Measurements from ENCODE around the gene CARHSP1.

Gene CARHSP1

DNA sequence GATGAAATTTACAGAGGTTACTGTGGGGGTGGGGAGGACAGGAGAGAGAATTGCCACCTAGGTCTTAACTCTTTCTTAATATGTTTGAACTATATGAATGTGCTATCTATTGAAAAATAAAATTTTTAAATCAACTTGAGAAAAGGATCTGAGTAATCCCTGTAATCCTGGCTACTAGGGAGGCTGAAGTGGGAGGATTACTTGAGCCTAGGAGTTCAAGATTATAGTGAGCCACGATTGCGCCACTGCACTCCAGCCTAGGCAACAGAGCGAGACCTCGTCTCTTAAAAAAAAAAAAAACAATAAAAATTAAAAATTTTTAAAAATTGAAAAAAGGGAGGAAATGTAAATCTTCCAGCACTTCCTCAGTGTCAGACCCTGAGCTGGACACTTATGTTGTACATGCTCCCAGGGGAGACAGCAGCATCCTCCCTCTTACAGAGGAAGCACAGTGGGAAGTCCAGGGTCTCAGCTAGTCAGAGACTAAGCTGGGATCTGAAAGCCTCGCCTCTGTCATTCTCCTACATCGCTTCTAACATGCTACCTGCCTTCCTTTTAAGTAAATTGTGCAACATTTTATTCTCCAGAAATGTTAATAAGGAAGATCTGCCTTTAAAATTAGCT is 49.3 kb downstream of the CARHSP1 start:
- ATAC-seq = no peak
- TF ChIP-seq ZFP30 (CRISPR knock-in tag; IDR thresholded peaks at IDR 0.05) (no peak), RARB (CRISPR knock-in tag; IDR thresholded peaks at IDR 0.05) (no peak), SNAI2 (CRISPR knock-in tag; IDR thresholded peaks at IDR 0.05) (no peak), ARNTL (CRISPR knock-in tag; IDR thresholded peaks at IDR 0.05; ENCODE audit: borderline replicate concordance, low read depth) (no peak), ZFP3 (CRISPR knock-in tag; IDR thresholded peaks at IDR 0.05) (no peak), PPARA (CRISPR knock-in tag; IDR thresholded peaks at IDR 0.05; ENCODE audit: borderline replicate concordance) (no peak), ISL1 (CRISPR knock-in tag; IDR thresholded peaks at IDR 0.05) (no peak), ESRRG (CRISPR knock-in tag; IDR thresholded peaks at IDR 0.05) (no peak), BACH2 (CRISPR knock-in tag; IDR thresholded peaks at IDR 0.05; ENCODE audit: borderline replicate concordance) (no peak), GLIS3 (CRISPR knock-in tag; IDR thresholded peaks at IDR 0.05) (no peak), ZNF70 (CRISPR knock-in tag; IDR thresholded peaks at IDR 0.05) (no peak), TOX (CRISPR knock-in tag; IDR thresholded peaks at IDR 0.05; ENCODE audit: borderline replicate concordance) (no peak), OSR1 (CRISPR knock-in tag; IDR thresholded peaks at IDR 0.05) (no peak), ZNF565 (CRISPR knock-in tag; conservative IDR thresholded peaks at IDR 0.05; ENCODE audit: low read depth) (no peak)
- TF ChIP-seq, protein P1, sequence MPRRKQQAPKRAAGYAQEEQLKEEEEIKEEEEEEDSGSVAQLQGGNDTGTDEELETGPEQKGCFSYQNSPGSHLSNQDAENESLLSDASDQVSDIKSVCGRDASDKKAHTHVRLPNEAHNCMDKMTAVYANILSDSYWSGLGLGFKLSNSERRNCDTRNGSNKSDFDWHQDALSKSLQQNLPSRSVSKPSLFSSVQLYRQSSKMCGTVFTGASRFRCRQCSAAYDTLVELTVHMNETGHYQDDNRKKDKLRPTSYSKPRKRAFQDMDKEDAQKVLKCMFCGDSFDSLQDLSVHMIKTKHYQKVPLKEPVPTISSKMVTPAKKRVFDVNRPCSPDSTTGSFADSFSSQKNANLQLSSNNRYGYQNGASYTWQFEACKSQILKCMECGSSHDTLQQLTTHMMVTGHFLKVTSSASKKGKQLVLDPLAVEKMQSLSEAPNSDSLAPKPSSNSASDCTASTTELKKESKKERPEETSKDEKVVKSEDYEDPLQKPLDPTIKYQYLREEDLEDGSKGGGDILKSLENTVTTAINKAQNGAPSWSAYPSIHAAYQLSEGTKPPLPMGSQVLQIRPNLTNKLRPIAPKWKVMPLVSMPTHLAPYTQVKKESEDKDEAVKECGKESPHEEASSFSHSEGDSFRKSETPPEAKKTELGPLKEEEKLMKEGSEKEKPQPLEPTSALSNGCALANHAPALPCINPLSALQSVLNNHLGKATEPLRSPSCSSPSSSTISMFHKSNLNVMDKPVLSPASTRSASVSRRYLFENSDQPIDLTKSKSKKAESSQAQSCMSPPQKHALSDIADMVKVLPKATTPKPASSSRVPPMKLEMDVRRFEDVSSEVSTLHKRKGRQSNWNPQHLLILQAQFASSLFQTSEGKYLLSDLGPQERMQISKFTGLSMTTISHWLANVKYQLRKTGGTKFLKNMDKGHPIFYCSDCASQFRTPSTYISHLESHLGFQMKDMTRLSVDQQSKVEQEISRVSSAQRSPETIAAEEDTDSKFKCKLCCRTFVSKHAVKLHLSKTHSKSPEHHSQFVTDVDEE (CRISPR knock-in tag; IDR thresholded peaks at IDR 0.05) = no peak
- TF ChIP-seq, protein P2, sequence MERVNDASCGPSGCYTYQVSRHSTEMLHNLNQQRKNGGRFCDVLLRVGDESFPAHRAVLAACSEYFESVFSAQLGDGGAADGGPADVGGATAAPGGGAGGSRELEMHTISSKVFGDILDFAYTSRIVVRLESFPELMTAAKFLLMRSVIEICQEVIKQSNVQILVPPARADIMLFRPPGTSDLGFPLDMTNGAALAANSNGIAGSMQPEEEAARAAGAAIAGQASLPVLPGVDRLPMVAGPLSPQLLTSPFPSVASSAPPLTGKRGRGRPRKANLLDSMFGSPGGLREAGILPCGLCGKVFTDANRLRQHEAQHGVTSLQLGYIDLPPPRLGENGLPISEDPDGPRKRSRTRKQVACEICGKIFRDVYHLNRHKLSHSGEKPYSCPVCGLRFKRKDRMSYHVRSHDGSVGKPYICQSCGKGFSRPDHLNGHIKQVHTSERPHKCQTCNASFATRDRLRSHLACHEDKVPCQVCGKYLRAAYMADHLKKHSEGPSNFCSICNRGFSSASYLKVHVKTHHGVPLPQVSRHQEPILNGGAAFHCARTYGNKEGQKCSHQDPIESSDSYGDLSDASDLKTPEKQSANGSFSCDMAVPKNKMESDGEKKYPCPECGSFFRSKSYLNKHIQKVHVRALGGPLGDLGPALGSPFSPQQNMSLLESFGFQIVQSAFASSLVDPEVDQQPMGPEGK (CRISPR knock-in tag; IDR thresholded peaks at IDR 0.05; ENCODE audit: borderline replicate concordance) = no peak
- TF ChIP-seq, protein P3, sequence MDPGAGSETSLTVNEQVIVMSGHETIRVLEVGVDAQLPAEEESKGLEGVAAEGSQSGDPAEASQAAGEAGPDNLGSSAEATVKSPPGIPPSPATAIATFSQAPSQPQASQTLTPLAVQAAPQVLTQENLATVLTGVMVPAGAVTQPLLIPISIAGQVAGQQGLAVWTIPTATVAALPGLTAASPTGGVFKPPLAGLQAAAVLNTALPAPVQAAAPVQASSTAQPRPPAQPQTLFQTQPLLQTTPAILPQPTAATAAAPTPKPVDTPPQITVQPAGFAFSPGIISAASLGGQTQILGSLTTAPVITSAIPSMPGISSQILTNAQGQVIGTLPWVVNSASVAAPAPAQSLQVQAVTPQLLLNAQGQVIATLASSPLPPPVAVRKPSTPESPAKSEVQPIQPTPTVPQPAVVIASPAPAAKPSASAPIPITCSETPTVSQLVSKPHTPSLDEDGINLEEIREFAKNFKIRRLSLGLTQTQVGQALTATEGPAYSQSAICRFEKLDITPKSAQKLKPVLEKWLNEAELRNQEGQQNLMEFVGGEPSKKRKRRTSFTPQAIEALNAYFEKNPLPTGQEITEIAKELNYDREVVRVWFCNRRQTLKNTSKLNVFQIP (CRISPR knock-in tag; IDR thresholded peaks at IDR 0.05; ENCODE audit: borderline replicate concordance, low read depth) = no peak

DNA sequence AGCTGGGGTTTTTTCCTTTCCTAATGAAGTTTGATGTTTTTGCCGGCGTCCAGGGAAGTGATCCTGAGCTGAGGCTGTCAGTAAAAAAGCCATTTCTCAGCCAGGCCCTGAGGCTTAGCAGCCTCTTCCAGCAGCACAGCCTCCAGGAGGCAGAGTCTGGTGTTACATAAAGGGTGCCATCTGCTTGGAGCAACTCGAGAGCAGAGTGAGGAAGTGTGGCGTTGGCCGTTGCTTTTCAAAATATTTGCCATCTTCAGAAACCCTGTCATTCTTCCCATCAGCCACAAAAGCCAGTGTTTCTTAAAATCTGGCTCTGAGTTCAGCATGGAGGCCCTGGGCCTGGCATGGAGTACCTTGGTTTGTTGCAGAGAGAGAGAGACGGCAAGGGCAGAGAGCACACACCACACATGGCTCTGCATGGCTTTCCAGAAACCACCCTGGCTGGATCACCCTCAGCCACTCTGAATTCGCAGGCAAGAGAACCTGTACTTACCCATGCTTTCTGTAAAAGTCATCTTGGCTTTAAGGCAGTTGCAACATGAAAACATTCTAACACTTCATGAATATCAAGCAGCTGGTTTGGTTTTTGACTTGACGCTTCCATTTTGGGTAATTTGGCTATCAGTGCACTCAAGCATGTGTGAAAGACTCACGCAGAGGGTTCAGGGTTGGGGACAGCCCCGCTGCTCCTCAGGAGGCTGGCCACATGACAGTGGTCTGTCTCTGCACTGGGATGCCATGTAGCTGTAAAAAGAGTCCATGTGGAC is 50.1 kb downstream of the CARHSP1 start:
- ATAC-seq = no peak
- TF ChIP-seq CSRNP3 (CRISPR knock-in tag; IDR thresholded peaks at IDR 0.05) (no peak), CSDC2 (CRISPR knock-in tag; IDR thresholded peaks at IDR 0.05) (no peak), GLIS3 (CRISPR knock-in tag; IDR thresholded peaks at IDR 0.05) (no peak)

DNA sequence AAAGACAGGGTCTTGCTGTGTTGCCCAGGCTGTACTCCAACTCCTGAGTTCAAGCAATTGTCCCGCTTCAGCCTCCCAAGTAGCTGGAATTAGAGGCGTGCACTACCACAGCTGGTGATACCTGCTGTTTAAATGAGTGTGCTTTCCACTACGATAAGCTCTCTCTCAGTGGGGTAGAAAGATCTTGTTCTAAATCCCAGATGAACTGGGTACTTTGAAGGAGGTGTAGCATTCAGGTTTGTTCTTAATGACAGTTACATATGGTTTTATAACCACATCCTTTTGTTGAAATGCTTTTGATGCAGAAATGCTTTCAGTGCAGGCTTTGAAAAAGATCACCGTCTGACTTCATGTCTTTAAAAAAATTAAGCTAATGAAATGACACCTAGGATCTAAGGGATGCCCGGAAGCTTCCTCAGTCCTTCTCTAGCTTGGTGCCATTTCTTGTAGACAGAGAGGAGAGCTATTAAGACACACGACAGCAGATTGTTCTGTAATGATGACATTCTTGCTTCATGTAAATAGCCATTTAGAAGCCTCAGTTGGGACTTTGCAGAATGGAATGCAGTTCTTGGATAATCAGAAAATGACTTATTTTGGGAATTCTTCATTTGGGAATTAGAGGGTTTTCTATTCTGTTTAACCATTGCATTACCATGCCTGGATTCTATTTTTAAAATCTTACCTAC is 51.7 kb downstream of the CARHSP1 start:
- no peak for TF ChIP-seq ZNF70 (CRISPR knock-in tag; IDR thresholded peaks at IDR 0.05)
- no peak for TF ChIP-seq SNAI2 (CRISPR knock-in tag; IDR thresholded peaks at IDR 0.05)
- no peak for ATAC-seq

All from SK-N-SH treated with all-trans-retinoic acid at 6 μM for 48 hours (cell line).